ENCODE results near the gene LCA5.
"Not testable (repeated sequence)": the region's sequence is repeated elsewhere in the genome, so short reads cannot be mapped to it uniquely, and the experiment has no call there.

The LCA5 gene

DNA sequence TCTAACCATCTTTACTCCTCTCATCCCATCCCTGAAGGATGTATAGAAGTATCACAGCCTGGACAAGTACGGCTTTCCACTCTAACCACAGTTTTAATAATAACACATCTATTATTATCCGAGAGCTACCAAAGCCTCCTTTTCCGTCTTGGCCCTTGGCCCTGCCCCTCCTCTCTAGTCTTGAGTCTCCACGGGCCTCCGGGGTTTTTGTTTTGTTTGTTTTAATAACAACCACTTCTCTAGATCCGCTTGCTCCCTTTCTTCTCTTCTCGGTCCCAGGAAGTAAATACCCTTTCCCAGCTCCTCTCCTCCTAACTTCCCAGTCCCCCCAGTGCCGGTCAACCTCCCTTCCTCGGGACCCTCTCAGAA lies 661 bp downstream of the LCA5 start:
- DNase-seq = no peak

DNA sequence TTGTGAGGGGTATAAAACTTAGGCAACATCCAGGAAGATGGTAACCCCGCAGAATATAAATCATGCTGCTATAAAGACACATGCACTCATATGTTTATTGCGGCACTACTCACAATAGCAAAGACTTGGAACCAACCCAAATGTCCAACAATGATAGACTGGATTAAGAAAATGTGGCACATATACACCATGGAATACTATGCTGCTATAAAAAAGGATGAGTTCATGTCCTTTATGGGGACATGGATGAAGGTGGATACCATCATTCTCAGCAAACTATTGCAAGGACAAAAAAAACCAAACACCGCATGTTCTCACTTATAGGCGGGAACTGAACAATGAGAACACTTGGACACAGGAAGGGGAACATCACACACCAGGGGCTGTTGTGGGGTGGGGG lies 7.7 kb downstream of the LCA5 start:
- not testable (repeated sequence) for DNase-seq

DNA sequence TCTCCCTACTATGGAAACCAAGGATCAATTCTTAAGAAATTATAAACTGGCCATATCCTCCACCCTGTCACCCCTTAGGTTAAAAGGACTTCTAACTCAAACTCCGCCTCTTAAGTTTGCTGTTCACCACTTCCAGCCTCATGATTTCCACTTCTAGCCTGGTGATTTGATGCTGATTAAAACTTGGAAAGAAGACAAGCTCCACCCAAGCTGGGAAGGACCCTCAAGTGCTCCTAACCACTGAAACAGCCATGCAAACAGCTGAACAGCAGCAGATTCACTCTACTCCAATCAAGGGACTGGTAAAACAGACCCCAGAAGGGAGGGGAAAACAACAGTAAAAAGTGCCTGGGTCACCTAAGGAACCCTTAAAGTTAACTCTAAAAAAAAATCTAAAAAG lies 10.3 kb downstream of the LCA5 start:
- DNase-seq = no peak

DNA sequence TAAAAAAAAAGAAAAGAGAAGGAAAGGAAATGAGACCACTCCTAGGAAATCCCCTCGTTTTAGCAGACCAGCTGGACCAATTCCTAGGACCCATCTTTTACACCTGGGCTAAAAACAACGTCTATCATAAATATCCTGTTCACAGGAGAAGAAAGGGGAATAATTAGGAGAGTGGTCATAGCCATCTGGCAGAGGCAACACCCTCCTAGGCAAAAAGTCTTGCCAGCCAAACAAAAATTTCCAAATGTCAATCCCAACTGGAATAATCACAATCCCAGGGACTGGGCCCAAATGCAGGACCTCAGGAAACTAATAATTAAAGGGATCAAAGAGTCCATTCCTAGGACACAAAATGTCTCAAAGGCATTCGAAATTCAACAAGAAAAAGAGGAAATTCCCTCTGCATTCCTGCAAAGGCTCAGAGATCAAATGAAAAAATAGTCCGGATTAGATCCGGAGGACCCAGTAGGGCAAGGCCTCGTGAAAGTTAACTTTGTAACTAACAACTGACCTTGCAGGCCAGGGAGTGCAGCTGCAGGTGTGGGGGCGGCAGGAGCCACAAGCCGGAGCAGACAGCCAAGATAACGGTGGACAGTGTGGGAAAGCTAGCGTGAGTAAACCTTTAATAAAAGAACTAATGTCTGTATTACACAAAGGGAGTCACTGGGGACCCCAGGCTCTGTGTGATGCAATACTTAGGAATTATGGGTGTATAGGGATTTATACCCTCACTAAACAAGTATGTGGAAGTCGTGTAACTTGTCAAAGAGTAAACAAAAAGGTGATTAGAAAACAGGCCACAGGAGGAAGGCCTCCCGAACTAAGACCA lies 11.7 kb downstream of the LCA5 start:
- no peak for DNase-seq

DNA sequence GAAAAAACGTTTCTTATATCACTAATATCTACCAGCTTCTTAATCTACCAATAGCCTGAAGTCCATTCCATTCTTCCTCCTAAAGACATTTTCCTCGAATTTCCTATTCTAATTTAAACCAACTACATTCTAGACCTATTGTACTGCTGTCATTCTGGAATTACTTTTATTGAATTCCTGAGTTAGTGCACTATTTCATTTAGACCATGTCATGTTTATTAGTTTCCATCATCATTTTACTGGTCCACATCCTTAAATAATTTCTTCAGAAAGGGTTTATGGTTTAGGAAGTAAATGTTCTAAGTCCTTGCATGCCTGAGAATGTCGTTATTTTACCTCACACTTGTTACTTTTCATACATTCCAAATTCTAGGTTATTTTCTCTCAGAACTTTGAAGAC lies 13.2 kb downstream of the LCA5 start:
- DNase-seq = no peak

DNA sequence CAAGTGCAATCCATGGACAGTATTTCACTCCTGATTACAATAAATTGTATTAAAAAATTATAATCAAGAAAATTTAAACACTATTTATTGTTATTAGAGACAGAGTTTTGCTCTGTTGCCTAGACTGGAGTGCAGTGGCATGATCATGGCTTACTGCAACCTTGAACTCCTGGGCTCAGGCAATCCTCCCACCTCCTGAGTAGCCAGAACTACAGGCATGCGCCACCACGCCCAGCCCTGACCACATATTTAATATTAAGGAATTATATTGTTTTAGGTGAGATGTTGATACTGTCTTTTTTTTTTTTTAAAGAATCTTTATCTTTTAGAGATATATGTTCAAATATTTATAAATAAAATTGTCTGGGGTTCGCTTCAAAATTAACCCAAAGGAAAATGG lies 14.6 kb downstream of the LCA5 start:
- no peak for DNase-seq

DNA sequence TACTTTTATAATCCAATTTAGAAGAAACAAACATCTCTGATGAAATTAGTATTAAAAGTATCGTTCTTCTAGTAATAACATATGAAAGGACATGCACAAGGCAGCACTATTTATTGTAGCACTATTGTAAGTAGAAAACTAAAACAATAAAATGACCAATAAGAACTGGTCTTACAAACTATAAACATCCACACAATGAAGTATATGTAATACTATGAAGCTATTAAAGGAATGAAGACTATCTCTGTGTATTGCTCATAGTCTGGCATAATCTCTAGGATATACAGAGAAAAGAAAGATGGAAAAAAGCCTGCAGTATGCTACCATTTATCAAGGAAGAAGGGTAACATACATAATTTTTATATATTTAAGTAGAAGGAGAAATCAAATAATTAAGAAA lies 16.7 kb downstream of the LCA5 start:
- DNase-seq = no peak

DNA sequence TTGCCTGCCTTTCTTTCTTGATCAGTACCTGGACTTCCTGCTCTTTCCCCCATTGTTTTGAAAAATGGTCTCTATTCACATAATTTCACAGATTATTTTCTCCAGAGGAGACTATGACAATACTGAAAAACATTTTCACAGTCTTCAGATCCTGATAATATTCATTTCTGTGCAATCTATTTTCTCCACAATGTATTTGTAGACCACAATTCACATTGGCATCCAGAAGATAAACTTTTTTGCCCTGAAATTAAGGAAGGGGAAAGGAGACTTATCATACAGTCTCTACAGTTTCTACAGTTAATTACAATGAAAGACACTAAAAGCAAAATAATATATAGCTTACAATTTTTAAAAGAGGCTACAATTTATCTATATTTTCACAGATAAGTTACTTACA lies 18.4 kb downstream of the LCA5 start:
- no peak for DNase-seq

DNA sequence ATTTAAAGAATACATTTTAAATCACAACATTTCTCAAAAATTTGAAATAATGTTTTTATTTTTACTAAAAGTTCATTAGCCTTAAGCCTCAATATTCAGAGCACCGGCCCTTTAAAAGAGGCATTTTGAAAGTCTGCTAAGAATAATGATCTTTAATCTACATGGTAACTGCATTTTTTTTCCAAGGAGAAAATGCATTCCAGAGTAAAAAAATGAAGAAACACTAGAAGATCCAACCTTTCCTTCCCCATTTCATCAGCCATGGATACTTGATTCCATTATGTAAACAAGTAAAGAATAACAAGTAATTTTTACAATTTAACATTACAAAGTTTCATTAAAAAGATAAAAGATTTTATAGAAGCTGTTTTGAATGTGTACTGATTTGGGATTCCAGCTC lies 21.8 kb downstream of the LCA5 start:
- DNase-seq = no peak

DNA sequence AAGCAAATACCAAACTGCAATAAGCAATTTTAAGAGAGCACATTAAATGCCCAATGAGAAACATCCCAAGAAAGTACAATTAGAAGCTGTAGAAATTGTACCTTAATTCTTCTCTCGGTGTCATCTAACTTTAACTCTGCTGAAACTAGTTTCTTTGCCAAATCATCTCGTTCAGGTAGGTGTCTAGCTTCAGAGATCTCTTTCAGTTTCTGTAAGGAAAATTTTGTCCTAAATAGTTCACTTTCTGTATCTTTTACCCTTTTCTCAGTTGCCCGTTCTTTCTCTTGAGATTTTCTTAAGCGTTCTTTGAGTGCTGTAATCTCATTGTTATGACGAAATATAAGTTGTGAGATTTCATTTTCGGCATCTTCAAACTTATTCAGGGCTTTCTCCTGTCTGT lies 24.1 kb downstream of the LCA5 start:
- no peak for DNase-seq

DNA sequence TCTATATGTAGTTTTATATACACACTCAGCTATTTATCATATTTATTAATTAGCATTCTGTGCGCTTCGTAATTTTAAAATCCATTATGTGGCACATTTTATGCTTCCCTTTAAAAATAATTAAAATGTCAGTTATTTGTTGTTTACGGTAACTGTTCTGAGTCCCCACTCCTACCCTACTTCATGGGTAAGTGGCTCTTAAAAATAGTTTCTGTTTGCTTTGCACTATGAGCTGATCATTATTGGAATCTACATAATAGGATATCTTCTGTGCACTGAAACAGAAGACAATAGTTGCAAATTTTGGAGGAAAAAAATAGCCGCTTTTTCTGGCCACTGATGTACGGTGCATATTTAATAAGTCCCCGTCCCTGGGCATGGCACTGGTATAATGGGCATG lies 25.2 kb downstream of the LCA5 start:
- no peak for DNase-seq

DNA sequence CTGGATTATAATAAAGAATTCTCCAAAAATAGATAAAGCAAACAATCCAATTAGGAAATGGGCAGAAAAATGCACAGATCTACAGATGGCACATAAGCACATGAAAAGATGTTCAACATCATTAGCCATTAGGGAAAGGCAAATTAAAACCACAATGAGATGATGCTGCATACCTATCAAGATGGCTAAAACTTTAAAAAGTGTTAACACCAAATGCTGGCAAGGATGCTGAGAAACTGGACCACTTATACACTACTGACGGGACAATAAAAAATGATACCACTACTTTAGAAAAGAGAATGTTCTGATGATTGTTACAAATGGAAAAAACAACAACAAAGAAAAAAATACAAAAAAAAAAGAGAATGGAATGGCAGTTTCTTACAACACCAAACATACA lies 26.5 kb downstream of the LCA5 start:
- DNase-seq = no peak

DNA sequence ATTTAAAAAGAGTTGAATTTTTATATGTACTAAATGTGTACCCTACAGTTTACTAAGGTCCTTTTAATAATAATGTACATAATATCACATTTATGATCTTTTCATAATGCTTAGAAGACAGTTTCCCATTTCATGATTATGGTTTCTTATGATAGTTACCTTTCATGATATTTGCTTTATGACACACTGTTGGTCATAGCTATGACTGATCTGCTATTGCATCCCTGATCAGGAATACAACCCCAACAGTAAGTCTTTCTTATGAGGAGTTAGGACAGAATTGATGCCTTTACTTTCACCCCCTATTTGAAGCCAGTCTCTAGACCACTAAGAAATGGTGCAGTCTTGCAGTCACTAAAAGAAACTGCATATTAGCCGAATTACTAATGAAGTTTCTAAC lies 31.0 kb downstream of the LCA5 start:
- no peak for DNase-seq

DNA sequence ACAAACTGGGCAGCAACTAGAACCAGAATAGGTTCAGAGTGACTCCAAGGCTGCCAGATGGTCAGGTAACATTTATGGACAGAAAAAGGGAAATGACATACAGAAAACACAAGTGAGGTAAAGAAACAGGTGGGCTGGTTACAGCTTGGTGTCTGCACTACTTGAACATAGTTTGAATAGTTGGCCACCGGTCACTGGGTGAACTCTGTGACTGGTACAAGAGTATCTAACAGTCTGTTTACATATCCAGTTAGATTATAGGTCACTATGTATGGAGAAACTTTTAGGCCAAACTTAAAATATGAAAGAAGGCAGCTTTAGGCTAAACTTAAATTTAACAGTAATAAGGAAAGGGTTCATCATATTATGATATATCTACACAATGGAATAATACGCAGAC lies 32.9 kb downstream of the LCA5 start:
- DNase-seq = no peak

DNA sequence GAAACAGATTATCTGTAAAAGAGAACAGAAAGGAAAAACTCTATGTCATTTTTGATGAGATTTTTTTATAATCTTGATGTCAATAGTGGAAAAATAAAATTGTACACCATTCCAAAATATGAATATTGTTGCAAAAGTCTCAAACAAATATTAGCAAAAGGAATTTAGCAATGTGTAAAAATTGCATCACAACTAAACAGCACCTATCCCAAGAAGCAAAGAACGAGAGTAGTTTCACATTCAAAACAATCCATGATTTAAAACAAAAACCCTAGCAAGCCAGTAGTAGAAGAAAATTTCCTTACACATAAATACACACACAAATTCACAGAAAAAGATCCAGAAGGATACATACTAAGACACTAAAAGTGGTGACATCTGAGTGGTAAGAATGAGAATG lies 38.4 kb downstream of the LCA5 start:
- DNase-seq = no peak

DNA sequence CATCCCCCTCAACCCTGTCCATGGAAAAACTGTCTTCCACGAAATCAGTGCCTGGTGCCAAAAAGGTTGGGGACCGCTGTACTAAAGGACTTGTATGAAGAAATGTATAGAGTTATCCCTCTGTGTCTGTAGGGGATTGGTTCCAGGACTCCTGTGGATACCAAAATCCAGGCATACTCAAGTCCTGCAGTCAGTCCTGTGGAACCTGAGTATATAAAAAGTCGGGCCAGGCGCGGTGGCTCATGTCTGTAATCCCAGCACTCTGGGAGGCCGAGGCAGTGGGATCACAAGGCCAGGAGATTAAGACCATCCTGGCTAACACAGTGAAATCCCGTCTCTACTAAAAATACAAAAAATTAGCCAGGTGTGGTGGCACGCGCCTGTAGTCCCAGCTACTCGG lies 42.0 kb downstream of the LCA5 start:
- no peak for DNase-seq

DNA sequence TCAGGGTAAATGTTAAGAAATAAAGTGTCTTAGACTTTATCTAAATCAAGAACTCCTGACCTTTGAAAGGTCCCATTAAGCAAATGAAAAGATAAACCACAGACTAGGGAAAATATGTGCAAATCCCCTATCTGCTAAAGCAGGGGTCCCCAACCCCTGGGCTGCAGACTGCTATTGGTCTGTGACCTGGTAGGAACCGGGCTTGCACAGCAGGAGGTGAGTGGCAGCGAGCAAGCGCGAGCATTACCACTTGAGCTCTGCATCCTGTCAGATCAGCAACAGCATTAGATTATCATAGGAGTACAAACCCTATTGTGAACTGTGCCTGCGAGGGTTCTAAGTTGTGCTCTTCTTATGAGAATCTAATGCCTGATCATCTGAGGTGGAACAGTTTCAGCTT lies 42.4 kb downstream of the LCA5 start:
- no peak for DNase-seq

DNA sequence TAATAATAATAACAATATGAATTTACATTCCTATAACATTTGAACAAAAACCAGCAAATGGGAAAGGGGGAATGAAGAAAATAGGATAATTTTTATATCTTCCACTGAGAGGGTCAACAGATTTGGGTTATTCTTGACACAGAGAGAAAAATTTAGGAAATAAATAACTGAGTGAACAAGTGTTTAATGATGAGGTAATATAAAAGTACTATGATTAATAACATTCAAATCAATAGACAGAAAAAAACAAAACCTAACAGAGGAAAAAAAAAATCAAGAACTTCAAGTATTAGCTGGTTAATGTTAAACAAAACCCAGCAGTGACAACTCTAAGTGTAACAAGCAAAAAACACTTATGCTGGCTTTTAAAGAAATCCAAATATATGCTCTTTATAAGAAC lies 66.5 kb downstream of the LCA5 start:
- DNase-seq = no peak

DNA sequence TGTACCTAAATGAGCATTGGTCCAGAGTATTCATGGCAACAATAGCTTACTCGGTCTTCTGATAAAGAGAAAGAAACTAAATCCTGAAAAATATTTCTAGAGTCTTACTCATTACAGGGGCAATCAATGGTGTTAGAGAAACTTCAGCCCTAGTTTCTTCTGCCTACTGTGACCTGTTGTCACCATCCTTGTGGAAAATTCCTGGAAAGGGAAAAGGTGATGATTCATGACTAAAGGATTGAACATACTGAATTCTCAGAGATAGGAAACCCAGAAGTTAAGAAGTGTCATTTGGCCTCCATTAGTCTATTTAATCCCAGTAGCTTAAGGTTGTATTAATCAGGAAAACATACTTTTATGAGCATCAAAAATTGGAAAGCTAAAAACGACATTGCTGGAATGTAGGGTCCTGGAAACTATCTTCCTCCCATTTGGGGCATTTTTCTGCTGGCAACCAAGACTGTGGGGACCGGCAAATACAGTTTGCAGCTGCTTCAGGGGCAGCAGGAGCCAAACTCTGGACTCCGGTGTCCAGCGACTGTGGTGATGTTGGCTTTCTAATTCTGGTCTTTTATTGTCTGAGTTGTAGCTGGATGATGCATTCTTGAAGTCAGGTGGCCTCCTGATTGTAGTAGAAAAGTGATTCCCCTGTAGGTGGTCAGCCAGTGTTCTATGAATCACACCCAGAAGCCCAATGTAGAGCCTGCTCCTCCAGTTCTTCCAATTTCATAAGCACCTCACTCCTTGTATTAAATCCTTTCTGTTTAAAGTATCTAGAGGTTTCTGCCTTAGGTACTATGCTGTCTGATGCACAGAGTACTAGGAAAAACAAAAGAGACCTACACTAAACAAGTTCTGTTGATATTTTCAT lies 67.6 kb downstream of the LCA5 start:
- DNase-seq = no peak

DNA sequence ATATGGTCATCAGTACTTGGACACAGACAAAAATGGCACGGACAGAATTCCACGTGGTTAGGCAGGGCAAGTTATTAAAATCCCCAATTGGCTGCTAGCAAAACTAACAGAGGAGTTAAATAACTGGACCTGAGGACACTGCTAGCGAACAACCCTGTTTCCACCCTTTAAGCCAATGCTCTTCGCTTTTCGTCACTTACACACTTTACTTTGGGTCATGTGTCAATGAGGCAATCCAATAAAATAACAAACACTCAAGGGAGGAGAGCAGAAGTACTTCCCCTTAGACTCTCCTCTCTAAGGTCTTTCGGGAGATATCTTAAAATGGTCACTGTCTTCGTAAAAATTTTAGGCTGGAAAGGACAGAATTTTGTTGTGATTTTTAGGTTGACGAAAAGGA lies 68.6 kb downstream of the LCA5 start:
- DNase-seq = no peak

DNA sequence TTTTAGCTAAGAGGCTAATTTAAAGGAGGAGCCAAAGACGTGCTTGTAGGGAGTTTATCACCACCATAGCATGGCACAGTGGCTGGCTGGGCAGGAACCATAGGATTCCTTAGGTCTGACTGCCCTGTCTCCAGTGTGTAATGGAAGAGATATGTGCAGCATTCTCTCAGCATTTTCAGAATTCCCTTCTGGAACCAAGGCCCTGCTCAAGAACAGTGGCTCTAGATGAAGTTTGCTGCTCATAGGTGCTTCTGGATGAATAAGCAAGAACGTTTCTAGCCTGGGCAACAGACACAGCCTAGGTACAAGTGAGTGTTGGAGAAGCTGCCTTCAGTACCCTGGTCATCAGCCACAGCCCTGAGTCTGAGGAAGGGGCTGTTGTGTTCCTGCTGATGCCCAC lies 69.1 kb downstream of the LCA5 start:
- DNase-seq = no peak

DNA sequence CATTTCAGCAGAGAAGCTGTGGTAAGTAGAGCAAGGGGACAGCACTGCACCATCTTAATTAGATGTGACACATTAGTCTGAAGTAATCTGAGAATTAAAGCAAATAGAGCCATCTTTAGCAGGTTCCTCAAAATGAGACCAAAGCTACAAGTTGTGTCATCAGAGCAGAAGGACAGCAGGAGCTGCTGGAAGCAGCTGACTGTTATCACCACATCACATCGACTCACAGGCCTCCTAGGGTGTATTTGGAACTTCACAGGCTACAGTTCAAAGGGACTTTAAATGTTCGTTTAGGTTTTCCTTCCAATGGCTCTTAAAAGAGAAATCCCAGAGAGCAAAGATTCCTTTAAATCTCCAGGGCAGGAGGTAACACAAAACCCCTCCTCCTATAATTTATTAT lies 69.5 kb downstream of the LCA5 start:
- no peak for DNase-seq

DNA sequence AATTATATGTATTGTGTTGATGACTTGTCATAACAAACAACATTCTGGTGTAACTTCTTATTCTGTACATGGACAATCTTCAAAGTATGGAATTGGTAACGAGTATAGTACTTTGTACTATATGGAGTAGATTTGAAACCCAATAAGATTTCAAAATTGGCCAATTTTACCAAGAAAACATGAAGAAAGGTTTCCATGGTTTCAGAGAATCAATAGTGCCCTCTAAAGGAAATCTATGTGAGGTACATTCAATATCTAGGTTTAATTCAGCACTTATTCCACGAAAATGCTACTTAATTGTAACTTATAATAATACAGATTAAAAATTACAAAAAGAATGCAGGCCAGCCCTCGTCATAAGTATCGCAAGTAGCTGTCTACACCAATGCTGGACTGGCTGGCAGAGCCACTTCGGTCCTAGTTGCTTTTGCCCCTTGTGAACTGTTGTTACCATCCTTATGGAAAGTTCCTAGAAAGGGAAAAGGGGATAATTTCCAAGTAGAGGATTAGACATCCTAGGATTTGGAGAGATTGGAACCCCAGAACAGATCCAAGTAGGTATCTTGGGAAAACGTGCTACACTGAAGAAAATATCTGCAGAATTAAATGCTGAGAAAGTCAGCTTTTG lies 70.9 kb downstream of the LCA5 start:
- no peak for DNase-seq

DNA sequence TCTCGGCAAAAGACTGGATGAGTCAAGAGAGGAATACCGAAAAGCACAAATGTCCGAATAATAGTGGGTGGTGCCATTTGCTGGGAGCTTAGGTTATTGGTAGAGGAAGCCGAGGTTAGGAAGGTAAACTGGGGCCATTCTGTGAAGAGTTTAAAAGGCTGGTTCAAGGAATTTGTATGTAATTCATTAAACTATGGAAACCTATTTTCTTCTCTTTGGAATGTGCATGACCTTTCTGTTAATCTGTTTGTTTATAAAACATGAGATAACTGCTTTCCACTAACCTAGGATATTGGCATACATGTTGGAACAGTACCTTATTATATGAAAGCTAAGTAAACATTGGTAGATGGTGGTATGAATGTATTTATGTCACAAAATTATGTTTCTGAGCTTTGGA lies 71.8 kb downstream of the LCA5 start:
- no peak for DNase-seq
